NCI-H2227 (cell line): ENCODE measurements around the gene PTPRT.

Source experiments
- DNase-seq: peaks from one replicate; lab custom pipeline; 2025; ENCODE audit not compliant: unreplicated experiment; lab: John Stamatoyannopoulos, UW

PTPRT gene

DNA sequence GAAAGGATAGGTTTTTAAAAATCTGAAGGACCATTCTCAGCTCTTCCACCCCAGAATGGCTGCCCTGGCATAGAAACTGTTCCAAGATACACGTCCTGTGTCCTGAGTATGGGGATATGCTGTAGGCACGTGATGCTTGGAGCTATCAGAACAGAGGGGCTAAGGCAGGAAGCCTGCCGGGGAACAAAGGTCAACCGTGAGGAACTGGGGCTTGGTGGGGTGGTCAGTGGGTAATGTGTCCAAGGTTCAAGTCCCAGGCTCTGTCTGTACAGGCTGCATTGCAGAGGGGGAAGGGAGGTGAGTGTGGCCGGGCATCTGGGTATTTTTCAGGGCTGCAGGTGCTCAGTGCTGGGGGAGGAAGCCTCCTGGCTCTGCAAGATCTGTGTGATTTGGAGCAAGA, 1092.0 kb downstream of the PTPRT start:
- no peak for DNase-seq

DNA sequence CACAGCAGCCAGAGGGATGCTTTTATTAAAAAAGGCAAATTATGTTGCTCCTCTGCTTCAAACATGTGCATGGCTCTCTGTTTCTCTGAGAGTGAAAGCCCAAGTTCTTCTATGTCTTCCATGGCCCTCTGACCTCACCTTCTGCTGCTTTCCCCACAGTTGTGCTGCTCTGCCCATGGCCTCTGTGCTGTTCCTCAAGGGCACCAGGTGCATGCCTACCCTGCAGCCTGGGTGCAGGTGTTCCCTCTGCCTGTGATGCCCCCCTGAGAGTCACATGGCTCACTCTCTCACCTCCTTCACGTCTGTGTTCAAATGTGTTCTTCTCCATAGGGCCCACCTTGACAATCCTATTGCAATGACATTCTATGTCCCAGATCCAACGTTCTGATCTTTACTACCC, 1094.5 kb downstream of the PTPRT start:
- DNase-seq, result no peak

DNA sequence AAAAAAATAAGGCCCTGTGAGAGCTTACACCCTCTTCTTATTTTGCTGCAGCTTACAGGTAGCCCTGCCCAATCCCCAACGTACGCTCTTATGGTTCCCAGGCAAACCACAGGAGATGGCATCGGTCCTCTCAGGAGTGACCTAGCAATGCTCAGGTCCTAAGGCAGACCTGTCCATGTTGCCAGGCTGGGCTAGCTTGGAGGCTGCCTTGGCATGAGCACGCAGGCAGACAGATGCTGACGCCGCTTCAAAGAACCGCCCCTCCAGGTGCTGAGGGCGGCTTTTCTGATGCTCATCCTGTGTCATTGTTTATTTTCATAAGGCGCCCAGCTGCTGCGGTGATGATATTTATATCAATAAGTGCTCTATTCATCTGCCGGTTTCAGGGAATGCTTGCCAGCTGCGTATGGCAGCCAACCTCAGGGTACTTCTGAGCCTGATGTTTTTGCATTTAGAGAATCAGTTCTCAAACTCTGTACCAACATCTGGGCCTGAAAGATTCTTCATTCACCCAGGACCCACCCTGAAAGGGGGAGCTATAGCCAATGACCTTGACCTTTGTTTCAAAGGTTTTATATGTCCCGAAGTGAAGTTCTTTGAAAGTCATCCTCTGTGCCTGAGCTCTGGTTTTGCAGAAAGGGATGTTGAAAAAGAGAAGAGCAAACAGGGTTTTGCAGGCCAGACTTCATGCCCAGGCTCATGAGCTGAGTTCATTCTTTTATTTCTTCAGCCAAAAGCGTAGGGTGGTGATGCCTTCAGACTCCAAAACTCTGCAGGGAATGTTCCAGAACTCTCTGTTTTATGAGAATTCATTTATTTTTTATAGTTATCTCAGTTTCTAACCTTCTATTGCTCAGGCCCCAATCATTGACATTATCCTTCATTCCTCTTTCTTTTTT, 1095.9 kb downstream of the PTPRT start:
- DNase-seq, result no peak

DNA sequence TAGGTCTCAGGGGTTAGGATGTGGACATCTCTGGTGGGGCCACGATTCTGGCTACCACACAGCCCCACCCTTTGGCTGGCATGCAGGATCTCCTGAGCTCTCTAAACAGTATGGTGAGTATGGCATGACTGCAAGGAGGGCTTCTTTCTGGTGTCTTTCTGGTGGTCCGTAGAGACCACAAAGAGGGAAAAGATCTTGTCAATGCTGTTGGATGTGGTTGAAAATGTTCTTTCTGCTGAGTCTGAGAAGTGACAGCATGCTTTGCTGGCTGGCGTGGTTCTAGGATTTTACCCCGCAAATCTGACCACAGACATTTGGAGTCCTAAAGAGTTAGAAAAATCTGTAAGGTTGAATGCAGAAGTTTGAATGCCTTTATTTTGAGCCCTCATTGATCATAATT, 1096.7 kb downstream of the PTPRT start:
- DNase-seq, result no peak

DNA sequence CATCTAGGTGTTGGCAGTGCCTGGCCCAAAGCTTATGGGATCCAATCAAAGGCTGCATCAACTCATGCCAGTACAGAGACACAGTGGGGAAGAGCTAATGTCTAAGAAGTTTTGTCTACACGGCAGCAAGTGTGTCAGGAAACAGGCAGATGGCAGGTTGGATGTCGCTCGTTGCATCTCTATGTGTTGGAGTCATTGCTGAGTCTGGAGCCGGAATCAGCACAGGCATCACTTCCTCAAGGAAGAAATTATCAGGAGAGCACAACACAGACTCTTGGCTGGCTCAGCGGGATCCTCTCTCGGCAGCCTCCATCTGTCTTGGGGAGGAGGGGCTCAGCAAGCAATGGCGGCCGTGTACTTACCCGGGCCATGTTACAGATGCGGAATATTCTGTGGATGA, 1104.3 kb downstream of the PTPRT start:
- DNase-seq, result no peak

DNA sequence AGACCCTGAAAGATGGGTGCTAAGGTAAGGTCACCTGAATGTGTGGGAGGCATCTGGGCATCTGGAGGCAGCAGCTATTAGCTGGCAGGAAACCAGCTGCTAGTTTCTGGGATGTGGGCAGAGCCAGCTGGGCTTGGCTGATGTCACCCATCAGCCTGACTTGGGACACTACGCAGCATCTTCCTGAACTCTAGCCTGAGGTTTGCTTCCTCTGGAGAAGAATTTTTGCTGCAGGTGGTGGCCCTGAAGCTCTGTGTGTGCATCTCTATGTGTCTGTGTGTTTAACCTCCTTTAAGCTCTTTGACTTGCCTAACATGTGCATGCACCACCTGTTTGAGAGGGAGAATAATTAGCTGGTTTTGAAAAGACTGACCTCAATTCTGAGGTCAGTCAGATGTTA, 1106.4 kb downstream of the PTPRT start:
- DNase-seq, result no peak

DNA sequence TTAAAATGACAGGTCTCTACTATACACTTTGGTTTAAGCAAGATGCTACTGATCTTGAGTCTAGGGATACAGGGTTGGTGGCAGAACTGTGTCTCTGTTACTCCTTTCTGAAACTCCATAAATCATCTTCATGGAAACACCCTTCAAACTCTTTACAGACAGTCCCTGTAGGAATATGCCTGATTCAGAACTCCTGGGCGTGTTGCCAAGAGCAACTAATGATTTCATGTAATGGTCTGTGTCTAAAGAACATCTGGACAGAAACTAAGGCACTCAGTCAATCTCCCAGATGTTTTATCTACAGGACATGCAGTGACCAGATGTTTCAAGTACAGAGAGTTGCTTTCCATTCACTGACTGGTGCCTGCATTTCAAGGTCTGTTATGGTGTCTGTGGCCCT, 1107.1 kb downstream of the PTPRT start:
- DNase-seq, result no peak

DNA sequence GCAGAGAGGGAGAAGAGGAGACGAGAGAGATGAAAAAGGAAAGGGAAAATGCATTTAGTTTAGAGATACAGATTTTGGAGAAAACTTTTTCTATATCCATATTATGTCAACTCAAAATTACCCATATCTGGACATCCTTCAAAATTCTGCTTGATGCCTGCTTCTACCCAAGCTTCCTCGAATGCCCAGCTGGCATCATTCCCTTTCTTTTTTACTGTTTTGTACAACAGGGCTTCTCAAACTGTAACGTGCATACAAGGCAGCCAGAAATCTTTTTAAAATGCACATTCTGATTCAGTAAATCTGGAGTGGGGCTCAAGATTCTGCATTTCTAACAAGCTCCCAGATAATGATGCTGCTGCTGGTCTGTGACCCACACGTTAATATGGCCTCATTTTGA, 1108.8 kb downstream of the PTPRT start:
- DNase-seq, result no peak

DNA sequence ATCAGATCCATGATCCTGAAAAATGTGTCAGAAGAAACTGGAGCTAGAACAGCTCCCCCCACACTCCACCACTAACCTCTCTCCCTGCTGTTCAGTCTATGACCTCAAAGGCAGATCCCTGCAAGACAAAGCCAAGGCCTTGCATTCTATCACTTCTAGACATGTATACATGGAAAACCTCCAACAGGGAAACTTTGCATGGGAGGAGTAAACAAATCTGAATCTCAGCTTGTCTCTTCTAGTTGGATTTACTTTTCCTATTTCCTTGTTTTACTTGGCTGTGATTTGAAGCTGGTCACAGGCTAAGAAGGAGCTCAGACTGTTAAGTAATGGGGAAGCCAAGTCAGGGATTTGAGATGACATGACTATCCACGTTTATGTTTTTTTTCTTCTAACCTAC, 1114.8 kb downstream of the PTPRT start:
- DNase-seq, result no peak

DNA sequence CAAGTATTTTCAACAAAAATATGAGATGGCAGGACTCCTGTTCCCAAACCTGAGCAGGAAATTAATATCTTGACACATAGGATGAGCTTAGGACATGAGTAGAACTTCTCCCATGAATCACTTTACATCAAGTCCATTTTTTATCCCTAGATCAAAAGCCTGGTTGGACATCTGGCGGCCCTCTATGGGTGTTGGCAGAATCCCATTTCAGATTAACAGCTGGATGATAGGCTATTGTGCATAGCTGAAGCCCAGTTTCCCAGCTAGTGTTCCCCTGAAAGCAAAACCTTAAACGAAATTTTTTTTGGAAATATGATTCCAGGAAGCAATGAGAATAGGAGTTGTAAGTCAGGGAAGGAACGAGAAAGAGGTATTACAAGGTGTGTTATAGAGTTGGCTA, 1122.1 kb downstream of the PTPRT start:
- DNase-seq, result no peak

DNA sequence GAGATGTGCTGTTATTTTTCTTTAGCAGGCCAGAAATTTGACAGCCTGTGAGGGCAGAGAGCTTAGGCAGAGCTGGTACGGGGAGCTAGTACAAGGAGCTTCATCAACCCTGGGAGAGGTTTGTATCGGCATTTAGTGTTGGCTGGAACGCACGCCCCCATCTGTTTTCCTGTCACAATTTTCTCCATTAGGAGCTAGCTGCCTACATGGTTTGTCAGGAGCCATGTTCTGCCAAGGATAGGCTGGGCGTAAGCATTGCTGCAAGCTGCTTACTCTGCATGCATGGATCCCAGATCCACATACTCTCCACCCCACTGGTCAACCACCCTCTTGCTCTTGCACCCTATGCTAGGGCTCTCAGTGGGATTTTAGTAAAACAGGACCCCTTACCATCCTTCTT, 1122.5 kb downstream of the PTPRT start:
- no peak for DNase-seq

DNA sequence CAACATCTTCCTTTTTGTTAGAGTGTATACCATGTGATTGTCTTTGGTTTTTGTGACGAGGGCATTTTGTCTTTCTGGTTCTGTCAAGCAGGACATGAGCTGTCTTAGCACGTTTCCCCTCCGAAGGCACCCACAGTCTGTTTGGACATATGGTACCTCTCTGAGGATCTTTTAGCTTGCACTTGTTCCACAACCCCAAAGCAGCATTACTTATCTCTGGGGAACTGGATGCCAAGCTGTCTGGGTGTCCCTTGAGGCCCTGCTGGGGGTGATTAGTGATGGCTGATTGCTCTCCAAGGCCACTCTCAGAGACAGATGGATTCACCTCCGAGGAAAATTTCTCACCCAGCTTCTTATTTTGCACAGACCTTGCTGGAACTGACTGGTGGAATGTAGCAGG, 1126.6 kb downstream of the PTPRT start:
- no peak for DNase-seq

DNA sequence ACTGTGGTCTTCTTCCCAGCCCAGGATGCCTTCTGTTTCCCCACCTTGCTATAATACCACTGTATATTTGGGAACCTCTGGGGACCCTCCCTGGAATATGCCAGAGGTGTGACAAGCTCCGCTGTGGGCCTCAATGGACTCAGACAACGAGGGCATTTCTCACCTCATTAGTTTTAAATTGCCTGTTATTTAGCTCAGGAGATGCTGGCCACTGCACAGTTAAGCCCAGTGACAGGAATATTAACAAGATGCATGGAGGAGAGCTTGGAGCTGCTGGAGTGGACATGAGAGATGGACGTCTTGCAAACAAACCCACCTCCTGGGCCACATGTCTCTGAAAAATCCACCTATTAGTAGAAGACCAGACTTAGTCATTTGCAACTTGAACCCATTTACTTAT, 1136.4 kb downstream of the PTPRT start:
- DNase-seq, result no peak

DNA sequence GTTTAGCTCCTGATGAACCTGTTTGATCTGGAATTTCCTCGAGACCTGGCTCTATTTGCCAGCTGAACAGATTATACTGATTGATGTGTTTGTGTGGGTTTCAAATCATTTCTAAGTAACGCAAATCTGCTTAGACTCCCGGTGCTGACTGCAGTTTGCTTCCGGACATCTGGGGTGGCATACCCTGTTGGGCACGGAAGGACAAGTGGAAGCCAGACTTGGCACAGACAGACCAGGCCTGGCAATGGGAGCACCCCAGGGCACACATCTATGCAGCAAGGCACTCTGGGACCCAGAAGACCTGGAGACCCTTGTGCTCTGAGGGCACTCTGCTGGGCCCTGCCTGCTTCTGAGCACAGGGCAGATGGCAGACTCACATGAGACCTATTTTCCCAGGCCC, 1137.8 kb downstream of the PTPRT start:
- DNase-seq, result no peak

DNA sequence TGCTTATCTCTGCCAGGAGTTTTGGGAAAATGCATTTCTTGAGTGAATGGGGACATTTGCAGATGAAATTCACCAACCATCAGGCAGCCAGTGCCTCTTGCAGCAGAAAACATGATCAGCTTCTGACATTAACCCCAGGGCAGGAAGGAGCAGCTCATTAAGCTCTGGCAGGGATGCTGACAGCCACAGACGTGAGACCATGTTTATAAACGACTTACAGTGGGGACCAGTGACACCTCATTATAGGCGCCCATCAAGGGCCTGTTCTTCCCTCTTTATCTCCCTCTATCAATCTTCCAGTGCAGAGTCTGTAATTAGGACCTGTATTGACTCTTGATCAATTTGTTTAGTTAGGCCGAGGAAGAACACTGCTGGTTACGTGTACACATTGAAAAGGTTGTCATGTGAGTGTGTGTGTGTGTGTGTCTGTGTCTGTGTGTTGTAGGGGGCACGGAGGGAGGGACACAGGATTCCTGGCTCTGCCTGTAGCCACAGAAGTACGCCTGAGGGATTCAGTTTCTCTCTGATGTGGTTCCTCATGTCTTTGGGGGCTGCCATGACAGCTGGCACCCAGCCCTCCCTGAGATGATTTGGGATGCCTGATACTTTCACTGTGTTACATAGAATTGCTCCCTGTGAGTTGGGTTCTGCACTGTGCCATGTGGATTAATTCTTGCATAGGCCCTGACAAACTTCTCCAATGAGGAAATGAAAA, 1143.2 kb downstream of the PTPRT start:
- no peak for DNase-seq

DNA sequence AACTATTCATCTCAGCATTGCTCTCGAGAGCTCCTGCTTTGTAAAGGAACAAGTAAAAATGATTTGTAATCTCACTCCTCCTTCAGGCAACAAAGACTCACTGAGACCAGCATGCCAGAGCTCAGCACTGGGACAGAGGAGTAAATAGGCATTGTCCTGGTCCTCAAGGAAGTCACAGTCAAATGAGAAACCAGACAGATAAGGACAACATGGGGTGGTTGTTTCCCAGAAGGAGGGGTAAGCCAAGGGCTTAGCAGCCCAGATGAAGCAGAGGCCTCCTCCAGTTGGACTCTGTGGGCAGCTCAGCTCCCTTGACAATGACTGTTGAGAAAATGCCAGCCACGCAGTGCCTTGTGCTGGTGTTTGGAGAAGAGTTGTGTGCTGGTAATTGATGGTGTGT, 1145.8 kb downstream of the PTPRT start:
- no peak for DNase-seq

DNA sequence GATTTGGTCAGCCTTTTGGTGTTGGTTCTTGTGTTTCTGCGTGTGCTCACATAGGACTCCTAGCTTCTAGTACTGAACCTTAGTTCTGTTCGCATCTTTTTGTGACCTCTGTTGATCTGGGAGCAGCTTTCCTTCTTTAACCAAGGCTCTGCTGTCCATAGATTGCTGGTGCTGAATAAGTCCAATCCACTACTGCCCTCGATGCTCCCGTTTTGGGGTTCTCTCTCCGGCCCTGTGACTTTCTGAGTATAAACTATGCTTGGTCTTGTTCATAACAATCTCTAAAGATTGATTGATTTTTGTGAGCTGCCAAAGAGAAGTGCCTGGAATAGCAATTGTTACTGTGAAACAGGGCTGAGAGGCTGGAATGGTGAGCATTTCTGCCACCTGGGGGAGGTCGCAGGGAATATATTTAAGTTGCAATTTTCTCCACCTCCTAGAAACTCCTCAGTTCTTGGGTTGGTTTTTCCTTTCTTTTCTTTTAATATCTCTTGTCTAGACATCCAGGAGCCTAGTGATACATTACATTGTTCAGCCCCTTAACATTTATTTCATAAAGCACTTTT, 1148.6 kb downstream of the PTPRT start:
- DNase-seq, result no peak

DNA sequence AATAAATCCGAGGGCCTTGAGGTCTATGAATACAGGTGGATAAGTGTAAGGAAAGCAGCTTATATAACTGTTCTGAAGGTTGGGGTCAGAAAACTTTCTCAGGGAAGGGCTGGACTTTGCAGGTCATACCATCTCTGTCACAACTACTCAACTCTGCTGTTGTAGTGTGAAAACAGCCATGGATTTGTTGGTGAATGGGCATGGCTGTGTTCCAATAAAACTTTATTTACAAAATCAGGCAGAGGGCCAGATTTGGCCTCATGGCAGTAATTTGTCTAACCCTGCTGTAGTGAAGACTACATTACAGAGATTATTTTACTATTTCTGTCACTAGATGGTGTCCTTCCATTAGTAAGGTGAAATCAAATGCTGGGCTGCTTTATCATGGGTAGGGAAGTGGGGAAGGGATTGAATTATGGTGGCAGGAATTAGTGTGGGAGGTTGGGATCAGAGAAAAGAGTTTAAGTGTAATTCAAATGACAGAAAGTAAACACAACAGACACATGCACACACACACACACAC, 1161.9 kb downstream of the PTPRT start:
- DNase-seq, result no peak

DNA sequence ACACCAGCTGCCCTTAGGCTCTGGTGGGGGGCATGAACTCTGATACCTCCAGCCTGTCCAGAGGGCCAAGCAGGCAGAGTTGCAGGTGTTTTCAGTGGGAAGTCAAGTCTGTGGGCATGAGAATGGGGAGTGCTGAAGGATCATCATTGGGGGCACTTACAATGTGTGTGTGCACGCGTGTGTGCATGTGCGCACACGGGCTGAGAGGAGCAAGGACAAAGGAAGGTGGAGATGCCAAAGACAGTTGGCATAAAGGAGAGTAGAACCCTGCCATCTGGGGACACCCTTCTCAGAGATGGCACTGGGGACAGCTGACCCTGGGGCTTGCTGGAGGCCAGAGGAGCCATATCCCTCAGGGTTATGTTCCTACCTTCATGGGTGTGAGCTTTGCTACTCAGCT, 1163.1 kb downstream of the PTPRT start:
- no peak for DNase-seq

DNA sequence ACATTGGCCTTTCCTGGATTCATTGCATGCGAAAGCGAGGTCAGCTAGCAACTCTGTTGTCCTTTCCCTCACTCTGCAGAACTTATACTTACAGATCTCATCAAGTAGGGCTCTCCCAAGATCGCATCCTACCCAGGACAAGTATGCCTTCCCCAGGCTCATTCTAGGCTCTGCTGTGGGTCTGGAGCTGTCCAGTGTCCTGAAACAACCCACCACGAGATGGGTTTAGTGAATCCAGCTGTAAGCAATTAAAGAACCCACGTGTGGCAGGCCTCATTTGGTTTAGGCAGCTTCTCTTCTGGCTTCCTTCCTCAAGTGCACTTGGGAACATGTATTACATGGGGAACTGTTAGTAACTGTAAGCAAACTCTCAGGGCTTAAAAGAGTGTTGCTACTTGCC, 1165.1 kb downstream of the PTPRT start:
- DNase-seq, result no peak
